Prostate gland (tissue), 2 donors: ENCODE results near the gene PIPOX. TPM values are rescaled to one million over a fixed set of nuclear protein-coding genes. Genes with fewer than 3 reads are reported as not detected.

ENCODE experiments used
- DNase-seq: peaks from one replicate; pipeline ENCODE4 v3.0.0-alpha.2; 2019; ENCODE audit warnings: low spot score
- H3K27ac ChIP-seq, 2 donors: fragments of 200-600 bp; sonication (generic); 2 replicates each; pipeline ENCODE4 v1.5.1; 2017 to 2019
- H3K27me3 ChIP-seq: fragments of 200-600 bp; sonication (generic); replicated peaks from 2 replicates; pipeline ENCODE4 v1.5.1; 2019; ENCODE audit not compliant: insufficient read depth
- H3K36me3 ChIP-seq, 2 donors: fragments of 200-600 bp; sonication (generic); 1 replicate in 1 of 2; 2 replicates in 1 of 2; pipeline versions ENCODE4 v1.5.1 to v1.8.1; 2017 to 2019
- H3K4me1 ChIP-seq: fragments of 200-600 bp; sonication (generic); replicated peaks from 2 replicates; pipeline ENCODE4 v1.5.1; 2019
- H3K4me3 ChIP-seq, 2 donors: fragments of 200-600 bp; sonication (generic); 2 replicates each; pipeline ENCODE4 v1.5.1; 2017 to 2019
- H3K9me3 ChIP-seq: fragments of 200-600 bp; sonication (generic); 2 replicates; pipeline ENCODE4 v1.5.1; 2017
- POLR2A ChIP-seq: fragments of 450-650 bp; IDR thresholded peaks from one replicate; pipeline ENCODE4 v1.6.1; 2016; ENCODE audit warnings: antibody characterized with exemption, mild to moderate bottlenecking
- POLR2AphosphoS5 ChIP-seq: sonication (generic); formaldehyde crosslinking; IDR thresholded peaks from one replicate; pipeline ENCODE4 v1.6.1; 2017; ENCODE audit warnings: antibody characterized with exemption
- WGBS: methylation state at CpG from one replicate; pipeline ENCODE4 v1.1.5; 2018; 5-methylcytosine and 5-hydroxymethylcytosine counted together
- intact Hi-C: fragments of 100-400 bp; cut with DNase I; formaldehyde crosslinking; loops from one replicate; pipeline ENCODE4 v1.14.2; 2022
- total RNA-seq, 2 donors: library from RNA; depleted of rRNA; stranded (reverse); fragments of >200 nt; gene quantifications; one replicate each; pipeline ENCODE4 v1.1.0, GENCODE V29; 2016
- TF ChIP-seq, protein P1 (sequence below), 4 experiments: fragments of 200-600 bp in 2 of 4; fragments of 450-650 bp in 2 of 4; sonication (generic) in 2 of 4; IDR thresholded peaks; 1 replicate in 3 of 4; 2 replicates in 1 of 4; pipeline ENCODE4 v1.5.1; 2016 to 2019; ENCODE audit warnings: antibody characterized with exemption in 4 of 4, mild to moderate bottlenecking in 2 of 4, moderate library complexity in 2 of 4

PIPOX gene
- total RNA-seq, 2 donors from 2014 or later, result 3.1 to 6.2 TPM

DNA sequence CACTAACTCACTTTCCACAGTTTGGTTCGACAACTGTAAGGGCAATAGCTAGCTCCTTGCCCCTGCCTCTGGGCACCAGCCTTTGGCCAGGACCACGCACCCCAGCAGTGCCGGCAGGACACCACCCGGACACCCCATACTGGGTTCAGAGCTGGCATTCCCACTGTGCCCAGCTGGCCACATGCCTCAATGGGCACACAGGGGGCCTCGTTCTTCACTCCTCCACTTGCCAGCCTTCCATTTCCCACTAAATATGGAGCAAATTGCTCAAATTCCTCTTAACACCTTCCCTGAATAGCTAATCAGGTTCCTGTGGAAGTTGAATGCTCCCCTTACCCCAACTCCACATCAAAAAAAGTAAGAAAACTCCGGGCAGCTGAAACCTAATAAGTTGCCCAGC, 52.5 kb downstream of the PIPOX start:
- Histone ChIP-seq H3K9me3 (no peaks in the 10 kb centered on the region), H3K4me1 (no peaks in the 10 kb centered on the region), H3K27ac (no peak overlapping the region), H3K27me3 (no peaks in the 10 kb centered on the region), H3K4me3 (no peak overlapping the region), H3K36me3 (peaks cover 7 to 20% of the 10 kb centered on the region in 2 donors)
- WGBS, result 87% methylated on average over 6 of the region's 6 CpGs
- TF ChIP-seq POLR2AphosphoS5, result no peak
- TF ChIP-seq, protein P1, sequence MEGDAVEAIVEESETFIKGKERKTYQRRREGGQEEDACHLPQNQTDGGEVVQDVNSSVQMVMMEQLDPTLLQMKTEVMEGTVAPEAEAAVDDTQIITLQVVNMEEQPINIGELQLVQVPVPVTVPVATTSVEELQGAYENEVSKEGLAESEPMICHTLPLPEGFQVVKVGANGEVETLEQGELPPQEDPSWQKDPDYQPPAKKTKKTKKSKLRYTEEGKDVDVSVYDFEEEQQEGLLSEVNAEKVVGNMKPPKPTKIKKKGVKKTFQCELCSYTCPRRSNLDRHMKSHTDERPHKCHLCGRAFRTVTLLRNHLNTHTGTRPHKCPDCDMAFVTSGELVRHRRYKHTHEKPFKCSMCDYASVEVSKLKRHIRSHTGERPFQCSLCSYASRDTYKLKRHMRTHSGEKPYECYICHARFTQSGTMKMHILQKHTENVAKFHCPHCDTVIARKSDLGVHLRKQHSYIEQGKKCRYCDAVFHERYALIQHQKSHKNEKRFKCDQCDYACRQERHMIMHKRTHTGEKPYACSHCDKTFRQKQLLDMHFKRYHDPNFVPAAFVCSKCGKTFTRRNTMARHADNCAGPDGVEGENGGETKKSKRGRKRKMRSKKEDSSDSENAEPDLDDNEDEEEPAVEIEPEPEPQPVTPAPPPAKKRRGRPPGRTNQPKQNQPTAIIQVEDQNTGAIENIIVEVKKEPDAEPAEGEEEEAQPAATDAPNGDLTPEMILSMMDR (IDR thresholded peaks at IDR 0.05), result no peak
- no peak for TF ChIP-seq POLR2A
- intact Hi-C loops, result no loop called here
- DNase-seq, result no peak

DNA sequence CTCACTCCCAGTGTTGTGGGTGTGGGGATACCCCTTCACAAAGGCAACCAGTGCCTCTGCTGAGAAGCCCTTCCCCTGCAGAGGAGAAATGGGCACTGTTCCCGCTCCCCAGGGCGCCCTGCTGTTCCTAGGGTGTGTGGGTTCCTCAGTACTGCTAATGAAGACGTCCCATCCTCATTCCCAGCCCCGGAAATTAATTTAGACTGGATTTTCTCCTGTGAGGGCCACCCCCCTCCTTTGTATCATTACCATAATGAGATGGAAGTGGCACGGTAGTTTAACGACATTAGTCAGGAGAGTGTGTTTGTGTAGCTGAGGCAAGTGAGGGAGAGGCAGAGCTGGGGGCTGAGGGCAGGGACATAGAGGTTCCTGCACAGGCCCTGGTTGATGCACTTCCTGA, 53.2 kb downstream of the PIPOX start:
- Histone ChIP-seq H3K4me3 (no peak overlapping the region), H3K4me1 (no peaks in the 10 kb centered on the region), H3K9me3 (no peaks in the 10 kb centered on the region), H3K27me3 (no peaks in the 10 kb centered on the region), H3K27ac (no peak overlapping the region), H3K36me3 (peaks cover 7 to 17% of the 10 kb centered on the region in 2 donors)
- no peak for TF ChIP-seq POLR2AphosphoS5
- TF ChIP-seq, protein P1 (IDR thresholded peaks at IDR 0.05), result no peak
- TF ChIP-seq POLR2A, result no peak
- no peak for DNase-seq
- WGBS, result 71% methylated on average over 6 of the region's 6 CpGs
- intact Hi-C loops, result no loop called here

DNA sequence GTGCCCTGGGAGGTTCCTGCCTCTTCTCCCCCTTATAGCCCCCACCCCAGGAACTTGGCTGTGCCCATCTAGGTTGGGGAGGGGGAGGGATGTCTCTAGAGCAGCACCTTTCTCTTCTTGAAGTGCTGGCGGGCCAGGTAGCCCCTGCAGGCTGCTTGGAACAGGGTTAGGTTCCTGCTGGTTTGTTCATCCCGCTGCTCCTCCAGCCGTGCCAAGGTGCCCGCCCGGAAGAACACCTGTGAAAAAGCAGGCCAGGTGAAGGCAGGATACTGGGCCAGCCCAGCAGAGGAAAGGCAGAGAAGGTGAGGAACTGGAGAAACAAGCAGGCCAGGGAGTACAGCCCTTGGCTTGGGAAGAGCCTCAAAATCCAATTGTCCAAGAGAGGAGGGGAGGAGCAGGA, 56.6 kb downstream of the PIPOX start:
- intact Hi-C loops, result no loop called here
- 42% methylated on average over 5 of the region's 5 CpGs for WGBS
- no peak for DNase-seq
- H3K9me3 ChIP-seq, result no peaks in the 10 kb centered on the region
- no peaks in the 10 kb centered on the region for H3K4me1 ChIP-seq
- H3K4me3 ChIP-seq, result no peak overlapping the region
- peaks cover 7 to 11% of the 10 kb centered on the region in 2 donors for H3K36me3 ChIP-seq
- H3K27ac ChIP-seq, result no peak overlapping the region
- TF ChIP-seq POLR2A (no peak), POLR2AphosphoS5 (no peak)
- TF ChIP-seq, protein P1 (IDR thresholded peaks at IDR 0.05), result no peak
- no peaks in the 10 kb centered on the region for H3K27me3 ChIP-seq

DNA sequence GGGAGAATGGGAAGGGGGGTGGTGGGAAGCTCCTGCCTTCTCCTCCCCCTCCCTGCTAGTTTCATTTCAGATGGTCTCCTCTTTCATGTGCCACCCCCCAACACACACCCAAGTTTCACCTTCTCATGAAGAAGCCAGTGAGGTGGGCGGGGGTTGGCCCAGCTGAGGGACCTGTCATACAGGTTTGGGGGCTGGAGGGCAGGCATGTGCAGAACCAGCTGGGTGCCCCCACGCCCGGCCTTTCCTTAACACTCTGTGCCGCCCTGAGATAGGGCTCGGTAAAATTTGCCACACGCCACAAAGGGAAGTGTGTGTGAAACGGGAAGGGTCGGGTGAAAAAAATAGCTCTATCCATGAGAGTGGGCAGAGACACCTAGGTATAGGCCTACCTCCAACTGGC, 57.4 kb downstream of the PIPOX start:
- intact Hi-C loops, result no loop called here
- WGBS, result 46% methylated on average over 8 of the region's 8 CpGs

DNA sequence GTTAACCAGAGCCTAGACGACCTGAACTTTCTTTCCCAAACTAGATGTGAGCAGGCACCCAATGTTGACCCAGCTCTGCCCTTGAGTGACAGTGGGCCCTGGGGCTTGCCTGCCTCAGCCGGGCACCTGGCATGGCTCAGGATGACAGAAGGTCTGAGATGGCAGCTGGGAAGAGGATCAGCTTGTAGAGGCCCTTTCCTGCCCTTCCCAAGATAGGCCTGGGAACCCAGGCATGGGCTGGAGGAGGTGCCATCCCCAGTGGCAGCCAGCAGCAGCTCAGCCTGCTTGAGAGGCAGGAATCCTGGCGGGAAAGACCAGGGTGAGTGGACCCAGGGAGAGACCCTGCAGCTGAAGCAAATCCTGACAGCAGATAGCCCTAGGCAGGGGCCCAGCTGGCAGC, 59.1 kb downstream of the PIPOX start:
- intact Hi-C loops, result no loop called here
- no peaks in the 10 kb centered on the region for H3K4me1 ChIP-seq
- H3K27ac ChIP-seq, result no peak overlapping the region
- H3K27me3 ChIP-seq, result no peaks in the 10 kb centered on the region
- H3K36me3 ChIP-seq, result peaks cover 7 to 13% of the 10 kb centered on the region in 2 donors
- H3K4me3 ChIP-seq, result no peak overlapping the region
- no peaks in the 10 kb centered on the region for H3K9me3 ChIP-seq
- 79% methylated on average over 3 of the region's 3 CpGs for WGBS
- no peak for TF ChIP-seq POLR2A
- TF ChIP-seq, protein P1 (IDR thresholded peaks at IDR 0.05), result no peak
- no peak for DNase-seq

More for the DNA sequence above, 57.4 kb downstream of the PIPOX start:
- DNase-seq, result no peak
- H3K36me3 ChIP-seq, result peaks cover 7 to 9% of the 10 kb centered on the region in 2 donors
- no peak overlapping the region for H3K4me3 ChIP-seq
- H3K27me3 ChIP-seq, result no peaks in the 10 kb centered on the region
- no peak for TF ChIP-seq POLR2A
- TF ChIP-seq, protein P1 (IDR thresholded peaks at IDR 0.05), result no peak
- TF ChIP-seq POLR2AphosphoS5, result no peak
- no peak overlapping the region for H3K27ac ChIP-seq
- no peaks in the 10 kb centered on the region for H3K9me3 ChIP-seq
- no peaks in the 10 kb centered on the region for H3K4me1 ChIP-seq
